ENCODE measurements around the gene IRAK4.
A peak's percentile ranks its signal among the peaks of the same experiment; 100 is the strongest.

IRAK4 gene

DNA sequence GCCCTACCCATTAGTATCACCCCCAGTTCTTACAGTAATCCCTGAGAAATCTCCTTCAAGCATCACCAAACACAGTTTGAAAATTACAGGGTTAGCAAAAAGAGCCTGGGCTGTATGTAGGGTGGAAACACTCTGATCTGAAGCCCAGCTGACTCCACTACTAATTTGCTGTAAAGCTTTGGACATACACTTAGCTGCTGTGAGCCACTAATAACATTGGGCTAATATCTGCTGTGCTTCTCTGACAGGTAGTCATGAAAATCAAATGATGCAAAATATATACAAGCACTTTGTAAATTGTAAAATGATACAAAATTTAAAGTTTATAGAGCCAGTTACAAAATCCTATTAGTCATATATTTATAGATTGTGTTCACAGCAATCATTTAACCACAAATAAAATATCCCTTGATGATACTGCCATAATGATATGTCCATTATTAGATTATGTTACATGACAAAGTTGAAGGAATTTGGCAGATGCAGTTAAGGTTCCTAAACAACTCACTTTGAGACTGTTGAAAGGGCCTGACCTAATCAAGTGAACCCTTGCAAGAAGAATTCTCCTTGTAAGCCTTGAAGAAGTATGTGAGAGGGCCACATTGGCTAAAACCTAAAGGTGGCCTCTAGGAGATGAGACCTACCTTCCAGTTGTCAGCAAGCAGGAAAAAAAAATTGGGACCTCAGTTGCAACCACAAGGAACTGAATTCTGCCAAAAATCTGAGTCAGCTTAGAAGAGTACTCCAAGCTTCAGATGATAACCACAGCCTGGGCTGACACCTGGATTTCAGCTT, 28.3 kb downstream of the IRAK4 start:
- TF ChIP-seq, protein P1, sequence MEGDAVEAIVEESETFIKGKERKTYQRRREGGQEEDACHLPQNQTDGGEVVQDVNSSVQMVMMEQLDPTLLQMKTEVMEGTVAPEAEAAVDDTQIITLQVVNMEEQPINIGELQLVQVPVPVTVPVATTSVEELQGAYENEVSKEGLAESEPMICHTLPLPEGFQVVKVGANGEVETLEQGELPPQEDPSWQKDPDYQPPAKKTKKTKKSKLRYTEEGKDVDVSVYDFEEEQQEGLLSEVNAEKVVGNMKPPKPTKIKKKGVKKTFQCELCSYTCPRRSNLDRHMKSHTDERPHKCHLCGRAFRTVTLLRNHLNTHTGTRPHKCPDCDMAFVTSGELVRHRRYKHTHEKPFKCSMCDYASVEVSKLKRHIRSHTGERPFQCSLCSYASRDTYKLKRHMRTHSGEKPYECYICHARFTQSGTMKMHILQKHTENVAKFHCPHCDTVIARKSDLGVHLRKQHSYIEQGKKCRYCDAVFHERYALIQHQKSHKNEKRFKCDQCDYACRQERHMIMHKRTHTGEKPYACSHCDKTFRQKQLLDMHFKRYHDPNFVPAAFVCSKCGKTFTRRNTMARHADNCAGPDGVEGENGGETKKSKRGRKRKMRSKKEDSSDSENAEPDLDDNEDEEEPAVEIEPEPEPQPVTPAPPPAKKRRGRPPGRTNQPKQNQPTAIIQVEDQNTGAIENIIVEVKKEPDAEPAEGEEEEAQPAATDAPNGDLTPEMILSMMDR (IDR thresholded peaks at IDR 0.05; ENCODE audit: control insufficient read depth, insufficient read depth, low read depth, low read length, missing control alignments): no peak
- no peak for DNase-seq (ENCODE audit: low read depth)
- no peak overlapping the region for H3K4me3 ChIP-seq (ENCODE audit: control insufficient read depth, low read depth, low read length)

DNA sequence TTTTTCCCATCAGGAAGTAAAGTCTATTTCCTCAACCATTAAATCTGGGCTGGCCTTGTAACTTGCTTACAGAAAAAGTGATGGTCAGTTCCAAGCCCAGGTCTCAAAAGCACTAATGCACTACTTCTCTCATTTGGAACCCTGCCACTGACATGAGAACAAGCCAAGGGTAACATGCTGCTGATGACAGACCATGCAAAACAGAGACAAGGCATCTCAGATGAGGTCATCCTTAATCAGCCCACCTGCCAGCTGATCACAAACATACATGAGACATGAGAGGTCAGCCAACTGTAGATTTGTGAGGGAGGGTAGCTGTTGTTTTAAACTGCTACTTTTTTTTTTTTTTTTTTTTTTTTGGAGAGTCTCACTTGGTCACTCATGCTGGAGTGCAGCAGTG, 31.2 kb downstream of the IRAK4 start:
- TF ChIP-seq, protein P1 (IDR thresholded peaks at IDR 0.05; ENCODE audit: control insufficient read depth, insufficient read depth, low read depth, low read length, missing control alignments): no peak
- no peak for DNase-seq (ENCODE audit: low read depth)
- H3K4me3 ChIP-seq (ENCODE audit: control insufficient read depth, low read depth, low read length): no peak overlapping the region

DNA sequence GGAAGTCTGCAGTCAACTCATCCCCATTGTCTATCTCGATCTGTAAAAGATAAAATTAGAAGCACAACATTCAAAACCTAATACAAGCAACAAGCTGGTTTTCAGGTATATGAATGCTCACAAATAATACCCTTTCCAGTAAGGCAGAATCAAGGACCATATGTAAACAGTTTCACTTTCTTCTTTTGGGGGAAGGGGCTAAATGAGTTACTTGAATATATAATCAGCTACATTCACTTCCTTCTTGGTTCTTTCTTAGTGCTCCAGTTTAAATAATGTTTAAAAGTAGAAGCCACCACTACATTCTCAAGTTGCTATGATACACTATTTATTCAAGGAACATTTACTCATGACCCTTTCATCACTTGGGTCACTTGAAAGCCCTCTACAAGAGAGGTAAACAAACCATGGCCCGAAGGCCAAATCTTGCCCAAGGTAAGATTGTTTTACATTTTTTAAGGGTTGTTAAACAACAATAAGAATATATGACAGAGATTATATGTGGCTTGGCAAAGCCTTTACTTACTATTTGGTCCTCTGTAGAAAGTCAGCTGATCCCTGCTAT, 37.0 kb downstream of the IRAK4 start:
- DNase-seq (ENCODE audit: low read depth): no peak
- TF ChIP-seq, protein P1 (IDR thresholded peaks at IDR 0.05; ENCODE audit: control insufficient read depth, insufficient read depth, low read depth, low read length, missing control alignments): no peak
- H3K4me3 ChIP-seq (ENCODE audit: control insufficient read depth, low read depth, low read length): no peak overlapping the region

DNA sequence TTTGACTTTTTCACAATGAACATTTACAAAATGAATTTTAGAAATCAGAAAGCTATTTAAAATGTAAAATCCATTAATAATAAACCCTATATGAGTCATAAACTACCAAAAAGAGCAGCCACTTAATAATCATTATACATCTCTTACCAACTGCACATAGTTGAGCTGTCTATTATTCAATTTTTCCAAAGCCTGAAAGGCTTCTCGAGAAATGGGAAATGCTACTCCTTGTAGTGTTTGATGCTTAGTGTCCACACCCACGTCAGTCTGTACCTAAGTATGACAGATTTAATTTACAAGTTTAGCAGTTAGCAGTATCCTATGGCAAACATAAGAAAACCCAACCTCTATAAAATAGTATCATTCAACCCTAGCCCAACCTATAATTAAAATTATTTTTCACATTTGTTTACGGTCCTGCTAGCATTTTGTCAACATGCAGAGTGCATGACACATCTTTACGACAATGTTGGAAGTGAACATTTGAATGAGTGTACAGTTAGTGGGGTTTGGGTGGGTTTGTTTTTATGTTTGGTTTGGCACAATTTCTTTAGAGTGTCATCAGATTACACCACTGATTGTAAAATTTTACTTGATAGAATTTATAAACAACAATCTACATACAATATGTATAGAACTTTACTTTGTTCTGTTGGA, 38.9 kb downstream of the IRAK4 start:
- TF ChIP-seq, protein P1 (IDR thresholded peaks at IDR 0.05; ENCODE audit: control insufficient read depth, insufficient read depth, low read depth, low read length, missing control alignments): no peak
- no peak overlapping the region for H3K4me3 ChIP-seq (ENCODE audit: control insufficient read depth, low read depth, low read length)
- no peak for DNase-seq (ENCODE audit: low read depth)

DNA sequence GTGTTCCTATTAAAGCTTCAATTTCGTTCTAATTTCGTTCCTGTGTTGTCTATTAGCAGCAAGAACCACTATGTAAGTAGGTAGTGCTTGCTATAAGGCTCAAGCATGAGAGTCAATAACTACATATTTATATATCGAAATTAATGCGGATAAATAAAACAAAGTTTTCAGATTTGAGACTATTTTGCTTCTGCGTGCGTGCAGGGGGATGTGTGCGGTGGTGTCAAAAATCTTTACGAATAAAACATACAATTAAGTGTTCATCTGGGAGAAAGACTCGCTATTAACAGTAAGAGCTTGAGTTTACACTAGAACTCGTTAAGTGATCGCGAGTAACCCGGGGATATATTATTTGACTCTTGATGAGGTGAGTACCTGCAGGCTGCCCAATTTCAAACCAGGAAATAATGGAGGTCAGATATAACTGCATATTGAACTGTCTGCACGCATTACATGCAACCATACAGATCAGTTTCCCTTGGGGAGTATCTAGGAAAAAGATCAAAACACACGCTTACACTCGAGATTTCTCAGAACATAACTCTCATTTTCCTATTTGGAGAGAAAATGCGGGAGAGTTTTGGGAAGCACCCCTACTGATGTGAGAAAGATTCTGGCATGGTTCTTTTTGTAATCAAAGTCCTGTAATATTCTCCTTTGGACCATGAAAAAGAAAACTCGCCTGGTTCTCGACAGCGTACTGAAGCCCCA, 46.6 kb downstream of the IRAK4 start:
- H3K4me3 ChIP-seq (ENCODE audit: control insufficient read depth, low read depth, low read length): peak overlapping the region; percentile 88
- DNase-seq (ENCODE audit: low read depth): no peak
- TF ChIP-seq, protein P1 (IDR thresholded peaks at IDR 0.05; ENCODE audit: control insufficient read depth, insufficient read depth, low read depth, low read length, missing control alignments): no peak
